HepG2 (cell line): ENCODE data around the gene BRD2. TPM values are rescaled to one million over a fixed set of nuclear protein-coding genes. Genes with fewer than 3 reads are reported as not detected.
A peak's percentile ranks its signal among the peaks of the same experiment; 100 is the strongest.

Source experiments
- CCDC6 ChIP-seq: sonication (generic); formaldehyde crosslinking; IDR thresholded peaks from 2 replicates; pipeline ENCODE4 v1.8.1; 2022; ENCODE audit warnings: mild to moderate bottlenecking, missing genetic modification reagents, moderate library complexity
- GABPA ChIP-seq, 2 experiments: IDR thresholded peaks; 2 replicates each; pipeline ENCODE4 v1.6.1; 2011 to 2016; ENCODE audit warnings: low read depth in 2 of 2, low read length in 1 of 2, missing biosample characterization in 1 of 2, missing genetic modification characterization in 1 of 2
- NRL ChIP-seq: sonication (generic); formaldehyde crosslinking; IDR thresholded peaks from 2 replicates; pipeline ENCODE4 v1.5.0; 2020; ENCODE audit warnings: missing genetic modification reagents, mild to moderate bottlenecking, moderate library complexity, borderline replicate concordance
- PRPF4 ChIP-seq: fragments of 200-400 bp; formaldehyde crosslinking; IDR thresholded peaks from 2 replicates; pipeline ENCODE4 v1.6.1; 2016; ENCODE audit warnings: low read length, low read depth; ENCODE audit not compliant: poor library complexity, severe bottlenecking
- PTBP1 ChIP-seq: fragments of 200-400 bp; formaldehyde crosslinking; IDR thresholded peaks from 2 replicates; pipeline ENCODE4 v1.6.1; 2018; ENCODE audit warnings: low read length, low read depth; ENCODE audit not compliant: poor library complexity, severe bottlenecking
- SETDB1 ChIP-seq: sonication (generic); formaldehyde crosslinking; IDR thresholded peaks from 2 replicates; pipeline ENCODE4 v1.5.1; 2020; ENCODE audit warnings: missing genetic modification reagents, mild to moderate bottlenecking, borderline replicate concordance
- SOX5 ChIP-seq: IDR thresholded peaks from 2 replicates; pipeline ENCODE4 v1.6.1; 2016; ENCODE audit warnings: borderline replicate concordance
- SPEN ChIP-seq: sonication (generic); formaldehyde crosslinking; IDR thresholded peaks from 2 replicates; pipeline ENCODE4 v1.5.1; 2020; ENCODE audit warnings: low read depth, mild to moderate bottlenecking, missing genetic modification reagents
- TCF7 ChIP-seq: sonication (generic); IDR thresholded peaks from 2 replicates; pipeline ENCODE4 v1.6.1; 2016; ENCODE audit warnings: antibody characterized with exemption, low read depth
- ZNF431 ChIP-seq: sonication (generic); formaldehyde crosslinking; IDR thresholded peaks from 2 replicates; pipeline ENCODE4 v1.9.0; 2022; ENCODE audit warnings: missing genetic modification reagents, low read depth, mild to moderate bottlenecking, borderline replicate concordance
- ZNF563 ChIP-seq: sonication (generic); formaldehyde crosslinking; IDR thresholded peaks from 2 replicates; pipeline ENCODE4 v1.8.0; 2022; ENCODE audit warnings: mild to moderate bottlenecking, moderate library complexity, missing genetic modification reagents
- ZNF589 ChIP-seq: sonication (generic); formaldehyde crosslinking; conservative IDR thresholded peaks from 2 replicates; pipeline ENCODE4 v1.8.0; 2022; ENCODE audit warnings: mild to moderate bottlenecking, moderate library complexity, missing genetic modification reagents
- ZNF652 ChIP-seq: IDR thresholded peaks from 2 replicates; pipeline ENCODE4 v1.6.1; 2016; ENCODE audit warnings: low read depth, borderline replicate concordance
- ZNF670 ChIP-seq: sonication (generic); formaldehyde crosslinking; IDR thresholded peaks from 2 replicates; pipeline ENCODE4 v1.8.0; 2022; ENCODE audit warnings: mild to moderate bottlenecking, missing genetic modification reagents, borderline replicate concordance
- ZNF747 ChIP-seq: sonication (generic); formaldehyde crosslinking; IDR thresholded peaks from 2 replicates; pipeline ENCODE4 v1.8.1; 2023; ENCODE audit warnings: missing genetic modification reagents, mild to moderate bottlenecking, borderline replicate concordance
- ZNF75D ChIP-seq: sonication (generic); formaldehyde crosslinking; IDR thresholded peaks from 2 replicates; pipeline ENCODE4 v1.8.1; 2023; ENCODE audit warnings: missing genetic modification reagents, mild to moderate bottlenecking, borderline replicate concordance
- polyA plus RNA-seq, 8 experiments: library from polyadenylated mRNA; depleted of rRNA in 3 of 8; stranded (reverse) in 7 of 8; unstranded in 1 of 8; fragments of >200 nt; fragmentation: Illumina TruSeq in 4 of 8; extraction: Trizol in 4 of 8; gene quantifications; 2 replicates each; pipeline versions ENCODE4 v1.2.1 to v1.2.3, GENCODE V29; 2011 to 2016; ENCODE audit warnings: low read depth in 4 of 8, missing spikeins in 1 of 8, mixed read lengths in 1 of 8; ENCODE audit not compliant: insufficient read depth in 1 of 8
- total RNA-seq, 5 experiments: library from RNA; depleted of rRNA; stranded (reverse); fragments of >200 nt; fragmentation: Illumina TruSeq; extraction: Trizol; gene quantifications; 2 replicates each; pipeline ENCODE4 v1.2.3, GENCODE V29; 2016; ENCODE audit warnings: low read depth in 1 of 5
- TF ChIP-seq, protein P1 (sequence below): sonication (generic); formaldehyde crosslinking; IDR thresholded peaks from 2 replicates; pipeline ENCODE4 v1.4.0; 2020; ENCODE audit warnings: mild to moderate bottlenecking, low read depth, missing genetic modification reagents
- TF ChIP-seq, protein P2 (sequence below): IDR thresholded peaks from 2 replicates; pipeline ENCODE4 v1.6.1; 2016; ENCODE audit warnings: missing compliant biosample characterization, missing genetic modification reagents, borderline replicate concordance
- TF ChIP-seq, protein P3 (sequence below): sonication (generic); formaldehyde crosslinking; IDR thresholded peaks from 2 replicates; pipeline ENCODE4 v1.4.0; 2020; ENCODE audit warnings: low read depth, missing genetic modification reagents
- TF ChIP-seq, protein P4 (sequence below): sonication (generic); formaldehyde crosslinking; IDR thresholded peaks from 2 replicates; pipeline ENCODE4 v1.8.1; 2023; ENCODE audit warnings: mild to moderate bottlenecking, missing genetic modification reagents

The BRD2 gene
- total and polyA plus RNA-seq, 2 of the 13 experiments (the other 11 are each of a cell fraction or from before 2014, with no cell fraction given), result 143 to 202 TPM

DNA sequence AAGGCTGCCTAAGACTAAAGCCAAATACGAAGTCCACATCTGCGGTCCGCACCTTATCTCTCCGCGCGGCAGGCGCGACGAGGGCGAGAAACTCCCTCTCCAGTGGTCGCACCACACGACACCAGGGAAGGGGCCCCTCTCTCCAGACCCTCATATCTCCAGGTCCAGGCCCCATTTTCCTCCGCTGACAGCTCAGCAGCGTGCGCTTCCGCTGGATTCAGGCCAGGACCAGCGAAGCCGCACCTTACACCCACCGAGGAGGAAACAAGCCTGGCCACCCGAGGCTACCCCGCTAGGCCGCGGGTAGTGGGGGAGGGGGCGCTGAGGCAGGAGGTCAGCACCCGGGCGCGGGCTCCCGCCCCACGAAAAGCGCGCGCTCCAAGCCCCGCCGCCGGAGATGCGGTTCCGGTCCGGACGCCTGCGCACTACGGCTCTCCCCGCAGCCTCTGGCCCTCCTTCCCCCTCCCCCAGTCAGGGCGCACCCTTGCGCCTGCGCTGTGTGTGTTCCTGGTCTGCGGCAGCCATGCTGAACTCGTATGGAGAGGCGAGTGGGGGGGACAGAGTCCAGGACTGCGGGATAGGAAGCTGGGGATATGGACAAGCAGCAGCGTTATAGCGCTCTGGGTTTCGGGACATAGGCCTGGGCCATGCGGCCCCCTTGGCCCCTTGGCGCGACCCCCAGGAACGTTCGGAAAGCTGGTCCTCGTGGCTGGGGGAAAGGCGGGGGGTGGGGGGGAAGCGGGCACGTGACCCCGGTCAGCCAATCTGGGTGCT is at the start of gene BRD2 (continued):
- TF ChIP-seq ZNF747 (CRISPR knock-in tag), result peak; percentile 69
- TF ChIP-seq SOX5 (CRISPR knock-in tag), result peak; percentile 38; the same call in 1 of the 2 replicates
- TF ChIP-seq PRPF4, result peak; percentile 47
- peak; percentile 40; the same call in 1 of the 2 replicates for TF ChIP-seq ZNF652 (CRISPR knock-in tag)
- TF ChIP-seq, protein P1, sequence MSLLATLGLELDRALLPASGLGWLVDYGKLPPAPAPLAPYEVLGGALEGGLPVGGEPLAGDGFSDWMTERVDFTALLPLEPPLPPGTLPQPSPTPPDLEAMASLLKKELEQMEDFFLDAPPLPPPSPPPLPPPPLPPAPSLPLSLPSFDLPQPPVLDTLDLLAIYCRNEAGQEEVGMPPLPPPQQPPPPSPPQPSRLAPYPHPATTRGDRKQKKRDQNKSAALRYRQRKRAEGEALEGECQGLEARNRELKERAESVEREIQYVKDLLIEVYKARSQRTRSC, result peak; percentile 77; the same call in 1 of the 2 replicates
- TF ChIP-seq, protein P2, sequence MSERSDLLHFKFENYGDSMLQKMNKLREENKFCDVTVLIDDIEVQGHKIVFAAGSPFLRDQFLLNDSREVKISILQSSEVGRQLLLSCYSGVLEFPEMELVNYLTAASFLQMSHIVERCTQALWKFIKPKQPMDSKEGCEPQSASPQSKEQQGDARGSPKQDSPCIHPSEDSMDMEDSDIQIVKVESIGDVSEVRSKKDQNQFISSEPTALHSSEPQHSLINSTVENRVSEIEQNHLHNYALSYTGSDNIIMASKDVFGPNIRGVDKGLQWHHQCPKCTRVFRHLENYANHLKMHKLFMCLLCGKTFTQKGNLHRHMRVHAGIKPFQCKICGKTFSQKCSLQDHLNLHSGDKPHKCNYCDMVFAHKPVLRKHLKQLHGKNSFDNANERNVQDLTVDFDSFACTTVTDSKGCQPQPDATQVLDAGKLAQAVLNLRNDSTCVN (CRISPR knock-in tag), result peak; percentile 10; the same call in 1 of the 2 replicates
- TF ChIP-seq, protein P3, sequence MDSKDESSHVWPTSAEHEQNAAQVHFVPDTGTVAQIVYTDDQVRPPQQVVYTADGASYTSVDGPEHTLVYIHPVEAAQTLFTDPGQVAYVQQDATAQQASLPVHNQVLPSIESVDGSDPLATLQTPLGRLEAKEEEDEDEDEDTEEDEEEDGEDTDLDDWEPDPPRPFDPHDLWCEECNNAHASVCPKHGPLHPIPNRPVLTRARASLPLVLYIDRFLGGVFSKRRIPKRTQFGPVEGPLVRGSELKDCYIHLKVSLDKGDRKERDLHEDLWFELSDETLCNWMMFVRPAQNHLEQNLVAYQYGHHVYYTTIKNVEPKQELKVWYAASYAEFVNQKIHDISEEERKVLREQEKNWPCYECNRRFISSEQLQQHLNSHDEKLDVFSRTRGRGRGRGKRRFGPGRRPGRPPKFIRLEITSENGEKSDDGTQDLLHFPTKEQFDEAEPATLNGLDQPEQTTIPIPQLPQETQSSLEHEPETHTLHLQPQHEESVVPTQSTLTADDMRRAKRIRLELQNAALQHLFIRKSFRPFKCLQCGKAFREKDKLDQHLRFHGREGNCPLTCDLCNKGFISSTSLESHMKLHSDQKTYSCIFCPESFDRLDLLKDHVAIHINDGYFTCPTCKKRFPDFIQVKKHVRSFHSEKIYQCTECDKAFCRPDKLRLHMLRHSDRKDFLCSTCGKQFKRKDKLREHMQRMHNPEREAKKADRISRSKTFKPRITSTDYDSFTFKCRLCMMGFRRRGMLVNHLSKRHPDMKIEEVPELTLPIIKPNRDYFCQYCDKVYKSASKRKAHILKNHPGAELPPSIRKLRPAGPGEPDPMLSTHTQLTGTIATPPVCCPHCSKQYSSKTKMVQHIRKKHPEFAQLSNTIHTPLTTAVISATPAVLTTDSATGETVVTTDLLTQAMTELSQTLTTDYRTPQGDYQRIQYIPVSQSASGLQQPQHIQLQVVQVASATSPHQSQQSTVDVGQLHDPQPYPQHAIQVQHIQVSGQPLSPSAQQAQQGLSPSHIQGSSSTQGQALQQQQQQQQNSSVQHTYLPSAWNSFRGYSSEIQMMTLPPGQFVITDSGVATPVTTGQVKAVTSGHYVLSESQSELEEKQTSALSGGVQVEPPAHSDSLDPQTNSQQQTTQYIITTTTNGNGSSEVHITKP (CRISPR knock-in tag), result 0 out of 2 replicates have a peak, but pooled peaks have one; percentile 44
- TF ChIP-seq PTBP1, result no peak
- no peak for TF ChIP-seq TCF7
- TF ChIP-seq CCDC6 (CRISPR knock-in tag), result peak; percentile 88
- TF ChIP-seq NRL (CRISPR knock-in tag), result peak; percentile 99
- TF ChIP-seq ZNF431, result peak; percentile 72; the same call in 1 of the 2 replicates
- peak; percentile 58; the same call in 1 of the 2 replicates for TF ChIP-seq ZNF670 (CRISPR knock-in tag)
- TF ChIP-seq SPEN (CRISPR knock-in tag), result peak; percentile 95
- peak; percentile 97 for TF ChIP-seq ZNF563
- TF ChIP-seq GABPA (IDR thresholded peaks at IDR 0.05; ENCODE audit: low read depth, low read length), result no peak
- peak; percentile 37; the same call in 1 of the 2 replicates for TF ChIP-seq GABPA (CRISPR knock-in tag; IDR thresholded peaks at IDR 0.05; ENCODE audit: low read depth)
- 0 out of 2 replicates have a peak, but pooled peaks have one; percentile 24 for TF ChIP-seq SETDB1 (CRISPR knock-in tag)
- TF ChIP-seq ZNF75D, result peak; percentile 93; the same call in 1 of the 2 replicates
- peak; percentile 92; the same call in 1 of the 2 replicates for TF ChIP-seq ZNF589 (CRISPR knock-in tag)
- TF ChIP-seq, protein P4, sequence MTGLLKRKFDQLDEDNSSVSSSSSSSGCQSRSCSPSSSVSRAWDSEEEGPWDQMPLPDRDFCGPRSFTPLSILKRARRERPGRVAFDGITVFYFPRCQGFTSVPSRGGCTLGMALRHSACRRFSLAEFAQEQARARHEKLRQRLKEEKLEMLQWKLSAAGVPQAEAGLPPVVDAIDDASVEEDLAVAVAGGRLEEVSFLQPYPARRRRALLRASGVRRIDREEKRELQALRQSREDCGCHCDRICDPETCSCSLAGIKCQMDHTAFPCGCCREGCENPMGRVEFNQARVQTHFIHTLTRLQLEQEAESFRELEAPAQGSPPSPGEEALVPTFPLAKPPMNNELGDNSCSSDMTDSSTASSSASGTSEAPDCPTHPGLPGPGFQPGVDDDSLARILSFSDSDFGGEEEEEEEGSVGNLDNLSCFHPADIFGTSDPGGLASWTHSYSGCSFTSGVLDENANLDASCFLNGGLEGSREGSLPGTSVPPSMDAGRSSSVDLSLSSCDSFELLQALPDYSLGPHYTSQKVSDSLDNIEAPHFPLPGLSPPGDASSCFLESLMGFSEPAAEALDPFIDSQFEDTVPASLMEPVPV, result peak; percentile 99
